Tibial artery (tissue), 4 donors: Measurements from ENCODE around the gene ARSI.

Source experiments
- DNase-seq, 2 donors: peaks; one replicate each; pipeline ENCODE4 v3.0.0-alpha.2; 2019
- H3K27ac ChIP-seq, 2 donors: fragments of 200-600 bp; sonication (generic) in 1 of 2; 1 replicate in 1 of 2; 2 replicates in 1 of 2; pipeline ENCODE4 v1.5.1; 2018 to 2019; ENCODE audit warnings: mild to moderate bottlenecking in 1 of 2
- H3K27me3 ChIP-seq, 2 donors: fragments of 200-600 bp; sonication (generic) in 1 of 2; one replicate each; pipeline versions ENCODE4 v1.5.1 to v1.6.0; 2016 to 2019
- H3K36me3 ChIP-seq, 3 donors: fragments of 200-600 bp; sonication (generic) in 2 of 3; one replicate each; pipeline ENCODE4 v1.5.1; 2016 to 2019; ENCODE audit warnings: mild to moderate bottlenecking in 2 of 3
- H3K4me1 ChIP-seq, 4 donors: fragments of 200-600 bp; sonication (generic) in 2 of 4; 1 replicate in 3 of 4; 2 replicates in 1 of 4; pipeline ENCODE4 v1.5.1; 2016 to 2019
- H3K4me3 ChIP-seq, 2 donors: fragments of 200-600 bp; sonication (generic) in 1 of 2; 1 replicate in 1 of 2; 2 replicates in 1 of 2; pipeline ENCODE4 v1.5.1; 2018 to 2019; ENCODE audit warnings: mild to moderate bottlenecking in 2 of 2
- H3K9me3 ChIP-seq, 3 donors: fragments of 200-600 bp; sonication (generic) in 1 of 3; one replicate each; pipeline ENCODE4 v1.5.1; 2016 to 2019
- CTCF ChIP-seq, 2 experiments: fragments of 200-600 bp in 1 of 2; fragments of 450-650 bp in 1 of 2; IDR thresholded peaks; one replicate each; pipeline ENCODE4 v1.5.1; 2017 to 2019; ENCODE audit warnings: antibody characterized with exemption in 2 of 2, mild to moderate bottlenecking in 1 of 2, moderate library complexity in 1 of 2
- intact Hi-C: fragments of 100-400 bp; cut with DNase I; formaldehyde crosslinking; loops from one replicate; pipeline ENCODE4 v1.15.0; 2023; ENCODE audit warnings: low total_unique reads

The ARSI gene

DNA sequence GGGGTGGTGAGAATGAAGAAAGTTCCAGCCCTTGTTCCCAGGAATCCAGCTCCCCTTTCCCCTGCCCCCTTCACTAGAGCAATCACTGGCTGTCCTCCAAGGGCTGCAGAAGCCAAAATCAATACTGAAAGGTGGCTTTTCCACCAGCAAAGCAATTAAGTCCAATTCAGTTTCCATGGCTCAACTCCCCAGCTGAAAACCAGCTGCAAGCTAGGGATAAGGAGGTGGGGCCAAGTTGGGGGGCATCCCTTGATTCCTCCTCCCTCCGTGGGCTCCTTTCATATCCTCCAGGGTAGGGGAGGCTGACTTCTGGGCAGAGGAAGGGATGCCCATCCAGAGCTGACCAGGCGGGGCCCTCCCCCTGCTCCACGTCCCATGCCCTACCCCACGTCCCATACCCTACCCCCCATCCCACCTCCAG lies 35.8 kb downstream of the ARSI start:
- H3K9me3 ChIP-seq: no peaks in the 10 kb centered on the region
- H3K4me1 ChIP-seq: peaks cover 0 to 17% (median 5%) of the 10 kb centered on the region in 4 donors
- no peak for TF ChIP-seq CTCF (IDR thresholded peaks at IDR 0.05)
- H3K36me3 ChIP-seq: no peaks in the 10 kb centered on the region
- intact Hi-C loops: no loop called here
- no peak overlapping the region for H3K4me3 ChIP-seq
- H3K27me3 ChIP-seq: peaks cover 0 to 8% of the 10 kb centered on the region in 2 donors
- H3K27ac ChIP-seq: no peak overlapping the region
- no peak for DNase-seq

GRCh38 chr5:150265870-150266383 lies 36.8 kb downstream of the ARSI start:
- Histone ChIP-seq H3K36me3 (no peaks in the 10 kb centered on the region), H3K4me3 (no peak overlapping the region), H3K9me3 (no peaks in the 10 kb centered on the region), H3K4me1 (peaks cover 0 to 17% (median 5%) of the 10 kb centered on the region in 4 donors), H3K27me3 (peaks cover 0 to 4% of the 10 kb centered on the region in 2 donors), H3K27ac (no peak overlapping the region)
- TF ChIP-seq CTCF (IDR thresholded peaks at IDR 0.05): no peak
- DNase-seq: no peak
- intact Hi-C loops: no loop called here

- no peak for TF ChIP-seq CTCF (IDR thresholded peaks at IDR 0.05)
- intact Hi-C loops: no loop called here
- H3K4me3 ChIP-seq: no peak overlapping the region
- H3K27me3 ChIP-seq: peaks cover 0 to 3% of the 10 kb centered on the region in 2 donors
- H3K27ac ChIP-seq: no peak overlapping the region
- H3K9me3 ChIP-seq: no peaks in the 10 kb centered on the region
- no peaks in the 10 kb centered on the region for H3K36me3 ChIP-seq
- DNase-seq: no peak
- peaks cover 0 to 17% (median 5%) of the 10 kb centered on the region in 4 donors for H3K4me1 ChIP-seq
These were observed 37.8 kb downstream of the ARSI start for GRCh38 chr5:150264667-150265603.

DNA sequence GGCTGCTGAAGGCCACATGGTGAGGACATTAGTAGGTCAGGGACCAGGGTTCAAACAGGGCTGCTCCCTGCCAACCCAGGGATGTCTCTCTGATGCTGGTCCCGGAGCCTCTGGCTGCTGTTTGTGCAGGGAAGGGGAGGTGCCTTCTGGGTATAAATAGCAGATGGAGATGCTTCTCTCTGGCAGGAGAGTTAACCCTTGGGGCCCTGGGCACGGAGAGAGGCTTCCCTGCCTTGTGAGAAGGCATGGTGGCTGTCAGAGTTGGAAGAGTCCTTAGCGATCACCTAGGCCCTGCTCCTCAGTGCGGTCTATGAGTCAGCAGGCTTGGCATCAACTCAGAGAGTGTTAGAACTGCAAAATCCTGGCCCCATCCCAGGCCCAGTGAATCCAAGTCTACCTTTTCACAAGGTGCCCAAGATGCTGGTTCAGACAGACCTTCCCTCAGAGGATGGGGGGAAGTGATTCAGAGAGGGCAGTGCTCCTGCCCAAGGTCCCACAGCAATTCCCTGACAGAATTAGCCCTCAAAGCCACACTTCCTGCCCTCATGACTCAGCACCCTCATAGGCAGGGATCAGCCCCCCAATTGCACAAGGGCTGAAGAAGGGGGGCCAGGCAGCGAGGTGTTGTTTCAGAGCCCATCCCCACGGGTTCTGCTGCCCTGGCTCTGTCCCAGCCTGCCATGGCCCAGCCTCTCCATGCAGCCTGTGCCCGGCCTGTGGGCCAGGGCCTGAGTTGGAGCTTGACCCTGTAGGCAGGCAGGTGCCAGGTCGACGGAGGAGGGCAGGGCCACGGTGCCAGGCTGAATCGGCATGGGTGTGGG lies 38.7 kb downstream of the ARSI start:
- H3K4me3 ChIP-seq: no peak overlapping the region
- no peaks in the 10 kb centered on the region for H3K36me3 ChIP-seq
- H3K9me3 ChIP-seq: no peaks in the 10 kb centered on the region
- DNase-seq: no peak
- peaks cover 0 to under 1% of the 10 kb centered on the region in 2 donors for H3K27me3 ChIP-seq
- peaks cover 0 to 17% (median 5%) of the 10 kb centered on the region in 4 donors for H3K4me1 ChIP-seq
- H3K27ac ChIP-seq: no peak overlapping the region
- TF ChIP-seq CTCF (IDR thresholded peaks at IDR 0.05): no peak
- intact Hi-C loops: no loop called here

- no peaks in the 10 kb centered on the region for H3K27me3 ChIP-seq
- peaks cover 0 to 17% (median 5%) of the 10 kb centered on the region in 4 donors for H3K4me1 ChIP-seq
- DNase-seq: no peak
These were observed 39.3 kb downstream of the ARSI start for GRCh38 chr5:150263375-150263775.

More at GRCh38 chr5:150263375-150263775, 39.3 kb downstream of the ARSI start:
- no peak for TF ChIP-seq CTCF (IDR thresholded peaks at IDR 0.05)
- intact Hi-C loops: no loop called here
- H3K27ac ChIP-seq: no peak overlapping the region
- no peaks in the 10 kb centered on the region for H3K36me3 ChIP-seq
- H3K9me3 ChIP-seq: no peaks in the 10 kb centered on the region
- no peak overlapping the region for H3K4me3 ChIP-seq
